ENCODE results near the gene RPRD1B. TPM values are rescaled to one million over a fixed set of nuclear protein-coding genes. Genes with fewer than 3 reads are reported as not detected.
A peak's percentile ranks its signal among the peaks of the same experiment; 100 is the strongest.

The RPRD1B gene
- 10 to 100 TPM; 39.2 to 41.0 TPM for total RNA-seq

GRCh38 chr20:38033330-38034107, at the start of gene RPRD1B, which contains the start of gene TTI1:
RPRD1B (plus strand) TSS chr20:38033746; CDS start chr20:38033948, 202 bp downstream.
TTI1 (minus strand) TSS chr20:38033456; CDS start chr20:38013816, 19,640 bp downstream.
- Mint-ChIP-seq H3K4me3 (peak within 1 kb of the TSS; percentile 98), H3K27ac (peak within 1 kb of the TSS; percentile 99), H3K9me3 (peaks cover 2% of the 10 kb centered on the region), H3K36me3 (peaks cover 26% of the 10 kb centered on the region), H3K27me3 (no peaks in the 10 kb centered on the region), H3K4me1 (peaks cover 48% of the 10 kb centered on the region)
- peak; percentile 90 for DNase-seq
- peak; percentile 91 for ATAC-seq (ENCODE audit: low read depth)
- POLR2A ChIA-PET, result interaction anchor here (0.6 to 1.9 kb wide), 13 partner anchors 9 to 896 kb away, joined by 3 to 6 read pairs (median 3); partner anchors contain the start of genes MANBAL and RALGAPB

- Mint-ChIP-seq H3K9me3 (no peaks in the 10 kb centered on the region), H3K27ac (no peak overlapping the region), H3K4me3 (no peak overlapping the region), H3K4me1 (no peaks in the 10 kb centered on the region), H3K27me3 (no peaks in the 10 kb centered on the region), H3K36me3 (peaks cover 12% of the 10 kb centered on the region)
- POLR2A ChIA-PET, result no interaction called here
- ATAC-seq (ENCODE audit: low read depth), result no peak
- no peak for DNase-seq
Observed at GRCh38 chr20:37984018-37984785, 49.3 kb upstream of the RPRD1B start.

GRCh38 chr20:37986044-37986858, 47.3 kb upstream of the RPRD1B start:
- Mint-ChIP-seq H3K27ac (no peak overlapping the region), H3K9me3 (no peaks in the 10 kb centered on the region), H3K27me3 (no peaks in the 10 kb centered on the region), H3K36me3 (peaks cover 22% of the 10 kb centered on the region), H3K4me3 (no peak overlapping the region), H3K4me1 (peaks cover 18% of the 10 kb centered on the region)
- DNase-seq (no peak), ATAC-seq (ENCODE audit: low read depth) (no peak)
- POLR2A ChIA-PET, result no interaction called here

DNA sequence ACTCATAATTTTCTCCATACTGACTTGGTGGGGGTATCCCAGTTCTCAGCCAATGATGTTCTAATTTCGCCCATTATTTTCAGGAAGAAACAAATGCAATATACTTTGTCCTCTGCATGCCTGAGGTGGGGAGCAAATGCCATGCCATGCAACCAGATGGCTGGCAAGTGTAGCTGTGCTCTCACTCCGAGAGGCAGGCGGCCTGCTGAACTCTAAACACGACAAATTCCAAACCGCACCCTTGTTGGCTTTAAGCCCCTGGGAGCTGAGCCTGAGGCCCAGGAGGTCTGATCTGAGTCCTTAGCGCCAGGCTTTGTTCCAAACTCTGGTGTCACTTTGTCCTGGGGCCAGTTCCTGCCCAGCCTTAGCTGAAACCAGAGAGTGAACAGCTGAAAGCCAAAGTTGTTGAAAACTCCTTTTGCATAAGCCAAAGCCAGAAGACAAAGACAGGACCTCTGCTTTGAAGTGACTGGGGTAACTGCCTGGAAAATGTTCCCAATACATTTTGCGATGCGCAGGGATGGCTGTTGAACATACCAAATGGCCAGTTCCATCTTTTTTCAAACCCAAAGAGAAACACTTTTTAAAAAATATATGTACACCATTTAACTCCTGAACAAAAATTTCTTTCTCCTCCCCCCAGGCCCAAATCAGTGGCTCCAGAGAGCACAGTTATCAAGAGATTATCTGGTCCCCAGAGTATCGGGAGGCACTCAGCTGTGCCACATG, 46.5 kb upstream of the RPRD1B start:
- peak overlapping the region; percentile 56 for H3K27ac Mint-ChIP-seq
- H3K9me3 Mint-ChIP-seq, result no peaks in the 10 kb centered on the region
- H3K4me3 Mint-ChIP-seq, result no peak overlapping the region
- no peak for DNase-seq
- H3K4me1 Mint-ChIP-seq, result peaks cover 24% of the 10 kb centered on the region
- ATAC-seq (ENCODE audit: low read depth), result no peak
- no peaks in the 10 kb centered on the region for H3K27me3 Mint-ChIP-seq
- POLR2A ChIA-PET, result no interaction called here
- H3K36me3 Mint-ChIP-seq, result peaks cover 25% of the 10 kb centered on the region

DNA sequence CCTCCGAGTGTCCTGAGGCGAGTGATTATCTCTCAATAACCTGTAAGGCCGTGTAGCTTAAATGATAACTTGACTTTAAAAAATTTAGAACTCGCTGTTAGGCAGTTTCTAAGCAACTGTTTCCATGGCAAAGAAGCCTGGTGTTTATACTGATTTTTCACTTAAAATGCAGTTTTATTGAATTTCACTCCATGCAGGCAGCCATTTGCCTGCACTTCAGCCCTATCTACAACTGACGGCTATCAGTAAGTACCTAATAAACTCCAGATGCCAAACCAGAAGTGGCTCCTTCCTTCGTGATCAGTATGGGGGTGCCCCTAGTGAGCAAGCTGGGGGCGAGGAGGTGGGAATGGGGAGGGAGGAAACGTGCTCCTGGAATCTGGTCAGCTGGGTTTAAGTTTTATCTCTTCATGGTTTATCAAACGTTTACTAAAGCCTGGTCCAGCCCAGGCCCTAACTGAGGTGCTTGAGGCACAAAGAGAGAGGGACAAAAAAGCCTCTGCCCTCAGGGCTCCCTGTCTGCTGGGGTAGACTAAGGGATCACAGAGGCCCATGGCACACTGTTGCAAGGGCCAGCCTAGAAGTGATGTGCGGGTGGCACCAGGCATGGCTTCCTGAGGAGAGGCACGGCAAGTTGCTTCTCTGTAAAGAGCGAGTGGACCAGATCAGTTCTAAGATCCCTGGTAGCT, 45.8 kb upstream of the RPRD1B start:
- no peak overlapping the region for H3K4me3 Mint-ChIP-seq

DNA sequence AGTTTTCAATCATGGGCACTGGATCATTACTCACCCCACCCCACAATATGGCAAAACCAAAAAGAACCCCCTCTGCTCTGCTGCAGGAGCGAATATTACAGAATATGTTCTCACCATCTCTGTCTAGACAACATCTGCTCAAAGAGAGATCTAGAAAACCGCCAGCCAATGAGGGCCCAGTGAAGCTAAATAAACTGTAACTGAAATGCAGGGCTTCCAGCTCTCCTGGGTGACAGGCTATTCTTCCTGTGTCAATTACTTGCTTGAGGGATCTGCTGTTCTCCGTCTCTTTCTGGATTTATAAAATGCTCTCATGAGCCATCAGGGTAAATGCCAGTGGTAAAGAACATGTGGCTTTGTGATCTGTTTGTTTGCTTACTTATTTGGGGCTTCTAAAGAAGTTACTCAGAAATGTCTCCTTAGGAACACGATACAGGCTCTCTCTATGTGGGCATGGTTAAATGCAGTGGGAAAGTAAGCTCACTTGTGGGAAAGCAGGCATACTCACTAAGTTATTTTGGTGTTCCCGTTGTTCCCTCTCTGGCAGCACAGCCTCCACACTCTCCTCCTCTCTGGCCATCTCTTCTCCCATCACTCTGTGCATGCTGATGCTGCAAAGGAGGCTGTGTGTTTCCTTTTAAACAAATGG, 45.1 kb upstream of the RPRD1B start:
- peaks cover 23% of the 10 kb centered on the region for H3K36me3 Mint-ChIP-seq
- H3K9me3 Mint-ChIP-seq, result no peaks in the 10 kb centered on the region
- H3K27me3 Mint-ChIP-seq, result no peaks in the 10 kb centered on the region
- H3K4me1 Mint-ChIP-seq, result peaks cover 28% of the 10 kb centered on the region
- ATAC-seq (ENCODE audit: low read depth) (no peak), DNase-seq (no peak)
- POLR2A ChIA-PET, result no interaction called here
- H3K4me3 Mint-ChIP-seq, result no peak overlapping the region
- no peak overlapping the region for H3K27ac Mint-ChIP-seq

More for the DNA sequence above, 45.8 kb upstream of the RPRD1B start:
- no peak for ATAC-seq (ENCODE audit: low read depth)
- H3K27ac Mint-ChIP-seq, result peak overlapping the region; percentile 56
- POLR2A ChIA-PET, result no interaction called here
- no peaks in the 10 kb centered on the region for H3K27me3 Mint-ChIP-seq
- peaks cover 23% of the 10 kb centered on the region for H3K36me3 Mint-ChIP-seq
- H3K9me3 Mint-ChIP-seq, result no peaks in the 10 kb centered on the region
- no peak for DNase-seq
- peaks cover 27% of the 10 kb centered on the region for H3K4me1 Mint-ChIP-seq

GRCh38 chr20:37989601-37990295, 43.8 kb upstream of the RPRD1B start:
- ATAC-seq (ENCODE audit: low read depth), result no peak
- no peak for DNase-seq
- Mint-ChIP-seq H3K27me3 (no peaks in the 10 kb centered on the region), H3K4me1 (peaks cover 28% of the 10 kb centered on the region), H3K27ac (peak overlapping the region; percentile 85), H3K36me3 (peaks cover 25% of the 10 kb centered on the region), H3K4me3 (peak overlapping the region; percentile 41), H3K9me3 (no peaks in the 10 kb centered on the region)
- POLR2A ChIA-PET, result interaction anchor here (1.0 kb wide), 1 partner anchor 44 kb away, joined by 3 read pairs; the partner anchor contains the start of genes RPRD1B and TTI1

DNA sequence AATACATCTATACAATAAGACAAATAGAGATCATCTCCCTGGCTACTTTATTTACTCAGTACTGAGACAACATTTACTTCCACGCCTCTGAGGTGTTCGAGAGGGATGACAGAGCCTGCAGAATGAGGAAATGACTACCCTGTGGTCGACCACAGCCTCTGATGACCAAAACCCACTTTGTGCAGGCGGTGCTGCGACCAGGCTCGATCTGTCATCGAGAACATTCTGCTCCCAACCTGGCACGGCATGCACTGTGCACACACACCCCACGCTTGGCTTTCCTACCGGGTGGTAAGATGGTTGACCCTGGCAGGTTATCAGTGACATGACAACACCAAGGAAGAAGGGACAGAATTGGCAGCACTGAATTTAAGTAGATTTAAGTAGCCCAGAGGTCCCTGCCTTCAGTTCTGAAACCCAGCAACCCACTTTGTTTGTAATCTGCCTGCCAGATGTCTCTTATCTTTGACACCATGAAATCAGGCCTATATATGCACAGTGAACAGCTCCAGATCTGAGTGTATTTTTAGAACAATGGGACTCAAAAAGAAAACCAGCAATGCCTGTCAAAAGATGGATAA, 42.9 kb upstream of the RPRD1B start:
- POLR2A ChIA-PET, result interaction anchor here (1.0 kb wide), 2 partner anchors 10 to 42 kb away, joined by 3 read pairs; partner anchors contain the start of genes RPRD1B and TTI1
- peak overlapping the region; percentile 85 for H3K27ac Mint-ChIP-seq
- no peaks in the 10 kb centered on the region for H3K27me3 Mint-ChIP-seq
- peak overlapping the region; percentile 41 for H3K4me3 Mint-ChIP-seq
- H3K36me3 Mint-ChIP-seq, result peaks cover 27% of the 10 kb centered on the region
- DNase-seq (peak; percentile 67), ATAC-seq (ENCODE audit: low read depth) (peak; percentile 90)
- peaks cover 28% of the 10 kb centered on the region for H3K4me1 Mint-ChIP-seq
- no peaks in the 10 kb centered on the region for H3K9me3 Mint-ChIP-seq

GRCh38 chr20:37991157-37991866, 42.2 kb upstream of the RPRD1B start:
- peak overlapping the region; percentile 41 for H3K4me3 Mint-ChIP-seq
- POLR2A ChIA-PET, result interaction anchor here (1.0 kb wide), 2 partner anchors 10 to 42 kb away, joined by 3 read pairs; partner anchors contain the start of genes RPRD1B and TTI1
- no peaks in the 10 kb centered on the region for H3K27me3 Mint-ChIP-seq
- H3K27ac Mint-ChIP-seq, result peak overlapping the region; percentile 85
- peaks cover 27% of the 10 kb centered on the region for H3K36me3 Mint-ChIP-seq
- DNase-seq (no peak), ATAC-seq (ENCODE audit: low read depth) (no peak)
- peaks cover 28% of the 10 kb centered on the region for H3K4me1 Mint-ChIP-seq
- H3K9me3 Mint-ChIP-seq, result no peaks in the 10 kb centered on the region

- no peak overlapping the region for H3K4me3 Mint-ChIP-seq
- DNase-seq, result no peak
- H3K36me3 Mint-ChIP-seq, result peaks cover 27% of the 10 kb centered on the region
- H3K4me1 Mint-ChIP-seq, result peaks cover 28% of the 10 kb centered on the region
- H3K27ac Mint-ChIP-seq, result no peak overlapping the region
- ATAC-seq (ENCODE audit: low read depth), result no peak
- H3K27me3 Mint-ChIP-seq, result no peaks in the 10 kb centered on the region
- POLR2A ChIA-PET, result no interaction called here
- H3K9me3 Mint-ChIP-seq, result no peaks in the 10 kb centered on the region
Observed at GRCh38 chr20:37991908-37992307, 41.6 kb upstream of the RPRD1B start.

Data from activated naive CD8-positive, alpha-beta T cell treated with anti-CD3 and anti-CD28 coated beads, Interleukin-2, amount 10 ng/mL, durations not matched to agents 7 days and 5 days (primary cell).